Keratinocyte (primary cell): ENCODE results near the gene APOL1. TPM values are rescaled to one million over a fixed set of nuclear protein-coding genes. Genes with fewer than 3 reads are reported as not detected.

Experiments used
- DNase-seq: peaks from one replicate; pipeline ENCODE4 v3.0.0-alpha.2; 2011; ENCODE audit warnings: low read depth, missing footprints, low spot score
- FAIRE-seq: peaks from 2 replicates; lab custom pipeline; 2011; peaks lifted over from hg19 to GRCh38; lab: Jason Lieb, UNC
- H2AFZ ChIP-seq: 2 replicates; pipeline ENCODE4 v1.6.0; 2012; ENCODE audit warnings: low read length, control low read depth, inconsistent platforms; ENCODE audit not compliant: control insufficient read depth
- H3K27ac ChIP-seq: 2 replicates; pipeline ENCODE4 v1.5.1; 2011; ENCODE audit warnings: low read length; ENCODE audit not compliant: control insufficient read depth, insufficient read depth
- H3K27me3 ChIP-seq: 3 replicates; pipeline ENCODE4 v1.6.0; 2011; ENCODE audit warnings: low read length; ENCODE audit not compliant: control insufficient read depth, insufficient read depth; ENCODE audit errors: extremely low read depth
- H3K36me3 ChIP-seq, 2 experiments: 2 replicates in 1 of 2; 3 replicates in 1 of 2; pipeline ENCODE4 v1.5.1; 2011; ENCODE audit warnings: low read length in 2 of 2, mild to moderate bottlenecking in 1 of 2; ENCODE audit not compliant: control insufficient read depth in 2 of 2, insufficient read depth in 2 of 2; ENCODE audit errors: extremely low read depth in 1 of 2
- H3K4me1 ChIP-seq: 3 replicates; pipeline ENCODE4 v1.5.1; 2011; ENCODE audit warnings: low read length; ENCODE audit not compliant: control insufficient read depth, insufficient read depth; ENCODE audit errors: extremely low read depth
- H3K4me2 ChIP-seq: 3 replicates; pipeline ENCODE4 v1.6.0; 2011; ENCODE audit warnings: low read depth, low read length; ENCODE audit not compliant: control insufficient read depth, insufficient read depth; ENCODE audit errors: extremely low read depth
- H3K4me3 ChIP-seq, 3 experiments: fragments of 200-600 bp in 1 of 3; sonication (generic) in 1 of 3; 2 replicates in 2 of 3; 3 replicates in 1 of 3; pipeline ENCODE4 v1.5.1; 2011 to 2016; ENCODE audit warnings: low read length in 3 of 3, mild to moderate bottlenecking in 3 of 3, control low read depth in 2 of 3, inconsistent platforms in 1 of 3, low read depth in 1 of 3, mixed read lengths in 1 of 3, mixed run types in 1 of 3, moderate library complexity in 1 of 3; ENCODE audit not compliant: control insufficient read depth in 2 of 3, insufficient read depth in 2 of 3; ENCODE audit errors: extremely low read depth in 1 of 3
- H3K79me2 ChIP-seq: 2 replicates; pipeline ENCODE4 v1.6.0; 2012; ENCODE audit warnings: low read length; ENCODE audit not compliant: control insufficient read depth, insufficient read depth
- H3K9ac ChIP-seq: 3 replicates; pipeline ENCODE4 v1.6.0; 2011; ENCODE audit warnings: low read length; ENCODE audit not compliant: control insufficient read depth, insufficient read depth; ENCODE audit errors: extremely low read depth
- H3K9me1 ChIP-seq: 3 replicates; pipeline ENCODE4 v1.6.0; 2011; ENCODE audit warnings: low read length; ENCODE audit not compliant: control insufficient read depth, insufficient read depth; ENCODE audit errors: extremely low read depth
- H3K9me3 ChIP-seq: 2 replicates; pipeline ENCODE4 v1.5.1; 2012; ENCODE audit warnings: low read depth, low read length; ENCODE audit not compliant: control insufficient read depth
- H4K20me1 ChIP-seq: 3 replicates; pipeline ENCODE4 v1.6.0; 2011; ENCODE audit warnings: low read length; ENCODE audit not compliant: control insufficient read depth, insufficient read depth; ENCODE audit errors: extremely low read depth
- CTCF ChIP-seq, 3 experiments: IDR thresholded peaks in 1 of 3; conservative IDR thresholded peaks in 1 of 3; optimal IDR thresholded peaks in 1 of 3; 2 replicates in 2 of 3; 3 replicates in 1 of 3; pipeline versions ENCODE3 to v1.5.1; 2011; ENCODE audit warnings: low read length in 3 of 3, mild to moderate bottlenecking in 3 of 3, moderate library complexity in 2 of 3, control low read depth in 1 of 3, inconsistent platforms in 1 of 3; ENCODE audit not compliant: insufficient read depth in 2 of 3; ENCODE audit errors: extremely low read depth in 1 of 3
- EZH2 ChIP-seq: IDR thresholded peaks from one replicate; pipeline ENCODE4 v1.6.1; 2012; ENCODE audit warnings: inconsistent platforms, mild to moderate bottlenecking, low read length, moderate library complexity
- dilution Hi-C: fragments of 300-500 bp; cut with MboI; formaldehyde crosslinking; loops from one replicate; pipeline ENCODE4 v1.7.0; 2020; ENCODE audit warnings: low sequenced_read_pairs; ENCODE audit not compliant: extremely low pct_ligation_motif_present
- polyA plus RNA-seq, 5 experiments: library from polyadenylated mRNA; depleted of rRNA in 3 of 5; stranded (reverse) in 3 of 5; stranded (forward) in 1 of 5; unstranded in 1 of 5; fragments of >200 nt; gene quantifications; 1 replicate in 1 of 5; 2 replicates in 3 of 5; 3 replicates in 1 of 5; pipeline versions ENCODE4 v1.2.1 to v1.2.3, GENCODE V29; 2011 to 2012; ENCODE audit warnings: missing spikeins in 2 of 5, low read depth in 1 of 5, low replicate concordance in 1 of 5
- small RNA-seq, 3 experiments: library from RNA; depleted of rRNA; stranded (forward); fragments of <200 nt; gene quantifications; one replicate each; pipeline ENCODE3, GENCODE V24; 2012; ENCODE audit warnings: low read depth in 3 of 3, low replicate concordance in 1 of 3; ENCODE audit not compliant: insufficient read length in 3 of 3

Gene APOL1
- polyA plus RNA-seq, 1 donor (not counting 4 experiments of a cell fraction or from before 2014, with no cell fraction given) = 3.0 TPM

GRCh38 chr22:36316419-36316818 lies 63.5 kb downstream of the APOL1 start:
- Histone ChIP-seq H3K9me3 (no peaks in the 10 kb centered on the region), H3K79me2 (peaks cover 75% of the 10 kb centered on the region), H4K20me1 (peaks cover 36% of the 10 kb centered on the region), H3K9me1 (no peaks in the 10 kb centered on the region), H3K4me3 (no peak overlapping the region), H3K9ac (no peak overlapping the region), H2AFZ (no peak overlapping the region), H3K27me3 (no peaks in the 10 kb centered on the region), H3K4me2 (no peak overlapping the region), H3K36me3 (peaks cover 52 to 81% of the 10 kb centered on the region in 2 experiments), H3K27ac (no peak overlapping the region), H3K4me1 (peaks cover 13% of the 10 kb centered on the region)
- no peak for DNase-seq
- FAIRE-seq = no peak
- dilution Hi-C loops = no loop called here
- no peak for TF ChIP-seq CTCF (optimal IDR thresholded peaks at IDR 0.05 in 1 of 3, IDR thresholded peaks at IDR 0.05 in 1 of 3, conservative IDR thresholded peaks at IDR 0.05 in 1 of 3; ENCODE audit: extremely low read depth in 1 of 3, insufficient read depth in 2 of 3, low read length in 3 of 3)
- TF ChIP-seq EZH2 = no peak

Small RNA genes lying within 50 kb of the gene (small RNA-seq; reads per million reads assigned to genes)
- 0 to 0.33 (median 0.07) reads per million in 3 experiments for gene MIR6819

Other genes starting within 250 kb of the APOL1 start
- gene RBFOX2, start 224.3 kb upstream of the APOL1 start, polyA plus RNA-seq = 95.9 to 125 TPM (median 118 TPM) in 3 replicates
- gene APOL3, start 92.4 kb upstream of the APOL1 start, polyA plus RNA-seq = 0.46 to 1.1 TPM (median 0.92 TPM) in 3 replicates
- 0.03 to 0.08 TPM (median 0.04 TPM) in 3 replicates for gene APOL4, start 51.3 kb upstream of the APOL1 start, polyA plus RNA-seq
- gene APOL2, start 13.6 kb upstream of the APOL1 start, polyA plus RNA-seq = 8.9 to 10.3 TPM (median 8.9 TPM) in 3 replicates
- 277 to 489 TPM (median 351 TPM) in 3 replicates for gene MYH9, start 134.8 kb downstream of the APOL1 start, polyA plus RNA-seq
- gene TXN2, start 228.5 kb downstream of the APOL1 start, polyA plus RNA-seq = 92.5 to 99.2 TPM (median 95.9 TPM) in 3 replicates